HepG2 (cell line): ENCODE results near the gene ADAM8. TPM values are rescaled to one million over a fixed set of nuclear protein-coding genes. Genes with fewer than 3 reads are reported as not detected.

ENCODE experiments used
- ASH2L ChIP-seq: fragments of 300-600, 200-600 bp; sonication (generic); IDR thresholded peaks from 2 replicates; pipeline ENCODE4 v1.7.0; 2017; ENCODE audit warnings: low read depth, mild to moderate bottlenecking, moderate library complexity, mixed read lengths, low read length; ENCODE audit not compliant: insufficient read length
- CEBPG ChIP-seq: IDR thresholded peaks from 2 replicates; pipeline ENCODE4 v1.6.1; 2016
- IKZF1 ChIP-seq: fragments of 450-650 bp; IDR thresholded peaks from 2 replicates; pipeline ENCODE4 v1.7.1; 2016
- KDM2A ChIP-seq: sonication (generic); formaldehyde crosslinking; IDR thresholded peaks from 2 replicates; pipeline ENCODE4 v1.4.0; 2020; ENCODE audit warnings: low read depth, missing genetic modification reagents, borderline replicate concordance
- NFIC ChIP-seq: IDR thresholded peaks from 2 replicates; pipeline ENCODE4 v1.6.1; 2012; ENCODE audit warnings: mild to moderate bottlenecking, low read length, inconsistent platforms
- NFKBIZ ChIP-seq: IDR thresholded peaks from 2 replicates; pipeline ENCODE4 v1.6.1; 2018; ENCODE audit warnings: missing genetic modification reagents, missing compliant biosample characterization
- NFYB ChIP-seq: sonication (generic); formaldehyde crosslinking; IDR thresholded peaks from 2 replicates; pipeline ENCODE4 v1.4.0; 2020; ENCODE audit warnings: missing genetic modification reagents
- NR2C2 ChIP-seq: sonication (generic); formaldehyde crosslinking; IDR thresholded peaks from 2 replicates; pipeline ENCODE4 v1.4.0; 2020; ENCODE audit warnings: missing genetic modification reagents, mild to moderate bottlenecking, moderate library complexity, borderline replicate concordance
- RARA ChIP-seq: IDR thresholded peaks from 2 replicates; pipeline ENCODE4 v1.6.1; 2016; ENCODE audit warnings: missing genetic modification reagents, missing compliant biosample characterization
- RBFOX2 ChIP-seq: fragments of 200-400 bp; formaldehyde crosslinking; IDR thresholded peaks from 2 replicates; pipeline ENCODE4 v1.6.1; 2017; ENCODE audit warnings: low read depth, mild to moderate bottlenecking, low read length
- SIN3A ChIP-seq: IDR thresholded peaks from 2 replicates; pipeline ENCODE4 v1.6.1; 2011; ENCODE audit warnings: low read depth, mild to moderate bottlenecking, control low read depth, low read length, borderline replicate concordance
- XRCC5 ChIP-seq: fragments of 200-400 bp; formaldehyde crosslinking; optimal IDR thresholded peaks from 2 replicates; pipeline ENCODE3; 2017; ENCODE audit warnings: mild to moderate bottlenecking, low read length
- ZFAT ChIP-seq: sonication (generic); formaldehyde crosslinking; conservative IDR thresholded peaks from 2 replicates; pipeline ENCODE4 v1.8.1; 2023; ENCODE audit warnings: missing genetic modification reagents, inconsistent platforms
- ZNF326 ChIP-seq: sonication (generic); formaldehyde crosslinking; IDR thresholded peaks from 2 replicates; pipeline ENCODE4 v1.4.0; 2020; ENCODE audit warnings: missing genetic modification reagents, borderline replicate concordance
- ZNF562 ChIP-seq: sonication (generic); formaldehyde crosslinking; IDR thresholded peaks from 2 replicates; pipeline ENCODE4 v1.8.0; 2022; ENCODE audit warnings: missing genetic modification reagents, borderline replicate concordance
- polyA plus RNA-seq, 8 experiments: library from polyadenylated mRNA; depleted of rRNA in 3 of 8; stranded (reverse) in 7 of 8; unstranded in 1 of 8; fragments of >200 nt; fragmentation: Illumina TruSeq in 4 of 8; extraction: Trizol in 4 of 8; gene quantifications; 2 replicates each; pipeline versions ENCODE4 v1.2.1 to v1.2.3, GENCODE V29; 2011 to 2016; ENCODE audit warnings: low read depth in 4 of 8, missing spikeins in 1 of 8, mixed read lengths in 1 of 8; ENCODE audit not compliant: insufficient read depth in 1 of 8
- total RNA-seq, 5 experiments: library from RNA; depleted of rRNA; stranded (reverse); fragments of >200 nt; fragmentation: Illumina TruSeq; extraction: Trizol; gene quantifications; 2 replicates each; pipeline ENCODE4 v1.2.3, GENCODE V29; 2016; ENCODE audit warnings: low read depth in 1 of 5
- TF ChIP-seq, protein P1 (sequence below): sonication (generic); formaldehyde crosslinking; conservative IDR thresholded peaks from 2 replicates; pipeline ENCODE4 v1.5.0; 2020; ENCODE audit warnings: missing genetic modification reagents
- TF ChIP-seq, protein P2 (sequence below): sonication (generic); formaldehyde crosslinking; IDR thresholded peaks from 2 replicates; pipeline ENCODE4 v1.5.1; 2020; ENCODE audit warnings: mild to moderate bottlenecking, missing genetic modification reagents, moderate library complexity
- TF ChIP-seq, protein P3 (sequence below): IDR thresholded peaks from 2 replicates; pipeline ENCODE4 v1.6.1; 2016; ENCODE audit warnings: low read depth
- TF ChIP-seq, protein P4 (sequence below): sonication (generic); formaldehyde crosslinking; conservative IDR thresholded peaks from 2 replicates; pipeline ENCODE4 v1.8.0; 2022; ENCODE audit warnings: low read depth, missing genetic modification reagents
- TF ChIP-seq, protein P5 (sequence below): sonication (generic); formaldehyde crosslinking; IDR thresholded peaks from 2 replicates; pipeline ENCODE4 v1.9.0; 2021; ENCODE audit warnings: missing genetic modification reagents, mild to moderate bottlenecking, borderline replicate concordance

Gene ADAM8
- total and polyA plus RNA-seq, 2 of the 13 experiments (the other 11 are each of a cell fraction or from before 2014, with no cell fraction given), result 0.24 to 0.93 TPM

DNA sequence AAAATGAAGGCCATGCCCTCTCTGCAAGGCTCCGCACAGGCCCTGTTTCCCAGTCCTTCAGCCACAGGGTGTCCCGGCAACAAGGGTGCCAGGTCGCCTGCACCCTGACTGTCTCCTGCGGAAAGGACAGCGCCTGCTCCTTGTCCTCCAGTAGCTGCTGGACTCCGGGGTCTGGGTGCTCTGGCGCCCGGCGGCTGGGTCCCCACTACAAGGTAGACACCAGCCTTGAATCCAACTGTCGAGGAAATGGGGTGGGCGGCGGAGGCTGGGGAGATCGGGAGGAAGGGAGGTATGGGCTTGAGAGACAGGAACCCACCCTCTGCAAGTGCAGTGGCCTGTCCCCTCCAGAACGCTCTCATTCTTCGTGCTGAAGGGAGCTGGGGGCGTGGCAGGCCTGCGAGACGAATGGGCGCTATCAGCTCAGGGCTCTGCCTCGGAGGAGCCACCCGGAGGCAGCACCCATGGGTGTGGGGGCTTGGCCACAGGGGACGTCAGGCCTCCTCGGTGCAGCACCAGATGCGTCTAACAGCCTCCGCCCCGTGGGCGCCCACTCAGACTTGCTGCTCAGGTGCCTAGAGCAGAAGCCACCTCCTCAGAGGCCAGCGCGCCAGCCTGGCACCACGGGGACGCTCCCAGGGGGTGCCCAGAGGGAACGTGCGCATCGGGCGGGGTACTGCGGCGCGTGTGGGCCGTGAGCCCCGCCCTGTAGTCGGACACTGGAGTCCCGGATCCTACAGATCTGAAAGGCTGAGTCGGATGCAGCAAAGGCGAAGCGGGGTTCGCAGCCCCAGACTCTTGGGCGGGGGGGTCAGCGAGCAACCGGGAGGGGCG, 15.6 kb downstream of the ADAM8 start (continued):
- TF ChIP-seq, protein P1, sequence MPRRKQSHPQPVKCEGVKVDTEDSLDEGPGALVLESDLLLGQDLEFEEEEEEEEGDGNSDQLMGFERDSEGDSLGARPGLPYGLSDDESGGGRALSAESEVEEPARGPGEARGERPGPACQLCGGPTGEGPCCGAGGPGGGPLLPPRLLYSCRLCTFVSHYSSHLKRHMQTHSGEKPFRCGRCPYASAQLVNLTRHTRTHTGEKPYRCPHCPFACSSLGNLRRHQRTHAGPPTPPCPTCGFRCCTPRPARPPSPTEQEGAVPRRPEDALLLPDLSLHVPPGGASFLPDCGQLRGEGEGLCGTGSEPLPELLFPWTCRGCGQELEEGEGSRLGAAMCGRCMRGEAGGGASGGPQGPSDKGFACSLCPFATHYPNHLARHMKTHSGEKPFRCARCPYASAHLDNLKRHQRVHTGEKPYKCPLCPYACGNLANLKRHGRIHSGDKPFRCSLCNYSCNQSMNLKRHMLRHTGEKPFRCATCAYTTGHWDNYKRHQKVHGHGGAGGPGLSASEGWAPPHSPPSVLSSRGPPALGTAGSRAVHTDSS (CRISPR knock-in tag), result no peak
- TF ChIP-seq CEBPG (CRISPR knock-in tag) (no peak), SIN3A (no peak), KDM2A (CRISPR knock-in tag) (peak; percentile 18; the same call in 1 of the 2 replicates), NFIC (no peak), NFYB (no peak), ASH2L (no peak), ZNF326 (CRISPR knock-in tag) (no peak), XRCC5 (no peak), NR2C2 (CRISPR knock-in tag) (no peak), ZFAT (CRISPR knock-in tag) (no peak), RBFOX2 (peak; percentile 79), RARA (CRISPR knock-in tag) (no peak), IKZF1 (no peak), NFKBIZ (CRISPR knock-in tag) (no peak), ZNF562 (CRISPR knock-in tag) (no peak)
- TF ChIP-seq, protein P2, sequence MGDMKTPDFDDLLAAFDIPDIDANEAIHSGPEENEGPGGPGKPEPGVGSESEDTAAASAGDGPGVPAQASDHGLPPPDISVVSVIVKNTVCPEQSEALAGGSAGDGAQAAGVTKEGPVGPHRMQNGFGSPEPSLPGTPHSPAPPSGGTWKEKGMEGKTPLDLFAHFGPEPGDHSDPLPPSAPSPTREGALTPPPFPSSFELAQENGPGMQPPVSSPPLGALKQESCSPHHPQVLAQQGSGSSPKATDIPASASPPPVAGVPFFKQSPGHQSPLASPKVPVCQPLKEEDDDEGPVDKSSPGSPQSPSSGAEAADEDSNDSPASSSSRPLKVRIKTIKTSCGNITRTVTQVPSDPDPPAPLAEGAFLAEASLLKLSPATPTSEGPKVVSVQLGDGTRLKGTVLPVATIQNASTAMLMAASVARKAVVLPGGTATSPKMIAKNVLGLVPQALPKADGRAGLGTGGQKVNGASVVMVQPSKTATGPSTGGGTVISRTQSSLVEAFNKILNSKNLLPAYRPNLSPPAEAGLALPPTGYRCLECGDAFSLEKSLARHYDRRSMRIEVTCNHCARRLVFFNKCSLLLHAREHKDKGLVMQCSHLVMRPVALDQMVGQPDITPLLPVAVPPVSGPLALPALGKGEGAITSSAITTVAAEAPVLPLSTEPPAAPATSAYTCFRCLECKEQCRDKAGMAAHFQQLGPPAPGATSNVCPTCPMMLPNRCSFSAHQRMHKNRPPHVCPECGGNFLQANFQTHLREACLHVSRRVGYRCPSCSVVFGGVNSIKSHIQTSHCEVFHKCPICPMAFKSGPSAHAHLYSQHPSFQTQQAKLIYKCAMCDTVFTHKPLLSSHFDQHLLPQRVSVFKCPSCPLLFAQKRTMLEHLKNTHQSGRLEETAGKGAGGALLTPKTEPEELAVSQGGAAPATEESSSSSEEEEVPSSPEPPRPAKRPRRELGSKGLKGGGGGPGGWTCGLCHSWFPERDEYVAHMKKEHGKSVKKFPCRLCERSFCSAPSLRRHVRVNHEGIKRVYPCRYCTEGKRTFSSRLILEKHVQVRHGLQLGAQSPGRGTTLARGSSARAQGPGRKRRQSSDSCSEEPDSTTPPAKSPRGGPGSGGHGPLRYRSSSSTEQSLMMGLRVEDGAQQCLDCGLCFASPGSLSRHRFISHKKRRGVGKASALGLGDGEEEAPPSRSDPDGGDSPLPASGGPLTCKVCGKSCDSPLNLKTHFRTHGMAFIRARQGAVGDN (CRISPR knock-in tag), result peak; percentile 54
- TF ChIP-seq, protein P3, sequence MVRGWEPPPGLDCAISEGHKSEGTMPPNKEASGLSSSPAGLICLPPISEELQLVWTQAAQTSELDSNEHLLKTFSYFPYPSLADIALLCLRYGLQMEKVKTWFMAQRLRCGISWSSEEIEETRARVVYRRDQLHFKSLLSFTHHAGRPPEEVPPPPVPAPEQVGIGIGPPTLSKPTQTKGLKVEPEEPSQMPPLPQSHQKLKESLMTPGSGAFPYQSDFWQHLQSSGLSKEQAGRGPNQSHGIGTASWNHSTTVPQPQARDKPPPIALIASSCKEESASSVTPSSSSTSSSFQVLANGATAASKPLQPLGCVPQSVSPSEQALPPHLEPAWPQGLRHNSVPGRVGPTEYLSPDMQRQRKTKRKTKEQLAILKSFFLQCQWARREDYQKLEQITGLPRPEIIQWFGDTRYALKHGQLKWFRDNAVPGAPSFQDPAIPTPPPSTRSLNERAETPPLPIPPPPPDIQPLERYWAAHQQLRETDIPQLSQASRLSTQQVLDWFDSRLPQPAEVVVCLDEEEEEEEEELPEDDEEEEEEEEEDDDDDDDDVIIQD (CRISPR knock-in tag), result no peak
- TF ChIP-seq, protein P4, sequence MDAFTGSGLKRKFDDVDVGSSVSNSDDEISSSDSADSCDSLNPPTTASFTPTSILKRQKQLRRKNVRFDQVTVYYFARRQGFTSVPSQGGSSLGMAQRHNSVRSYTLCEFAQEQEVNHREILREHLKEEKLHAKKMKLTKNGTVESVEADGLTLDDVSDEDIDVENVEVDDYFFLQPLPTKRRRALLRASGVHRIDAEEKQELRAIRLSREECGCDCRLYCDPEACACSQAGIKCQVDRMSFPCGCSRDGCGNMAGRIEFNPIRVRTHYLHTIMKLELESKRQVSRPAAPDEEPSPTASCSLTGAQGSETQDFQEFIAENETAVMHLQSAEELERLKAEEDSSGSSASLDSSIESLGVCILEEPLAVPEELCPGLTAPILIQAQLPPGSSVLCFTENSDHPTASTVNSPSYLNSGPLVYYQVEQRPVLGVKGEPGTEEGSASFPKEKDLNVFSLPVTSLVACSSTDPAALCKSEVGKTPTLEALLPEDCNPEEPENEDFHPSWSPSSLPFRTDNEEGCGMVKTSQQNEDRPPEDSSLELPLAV (CRISPR knock-in tag), result no peak
- TF ChIP-seq, protein P5, sequence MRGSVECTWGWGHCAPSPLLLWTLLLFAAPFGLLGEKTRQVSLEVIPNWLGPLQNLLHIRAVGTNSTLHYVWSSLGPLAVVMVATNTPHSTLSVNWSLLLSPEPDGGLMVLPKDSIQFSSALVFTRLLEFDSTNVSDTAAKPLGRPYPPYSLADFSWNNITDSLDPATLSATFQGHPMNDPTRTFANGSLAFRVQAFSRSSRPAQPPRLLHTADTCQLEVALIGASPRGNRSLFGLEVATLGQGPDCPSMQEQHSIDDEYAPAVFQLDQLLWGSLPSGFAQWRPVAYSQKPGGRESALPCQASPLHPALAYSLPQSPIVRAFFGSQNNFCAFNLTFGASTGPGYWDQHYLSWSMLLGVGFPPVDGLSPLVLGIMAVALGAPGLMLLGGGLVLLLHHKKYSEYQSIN (CRISPR knock-in tag), result no peak
